ENCODE data around the gene NOTCH2.

NOTCH2 gene

DNA sequence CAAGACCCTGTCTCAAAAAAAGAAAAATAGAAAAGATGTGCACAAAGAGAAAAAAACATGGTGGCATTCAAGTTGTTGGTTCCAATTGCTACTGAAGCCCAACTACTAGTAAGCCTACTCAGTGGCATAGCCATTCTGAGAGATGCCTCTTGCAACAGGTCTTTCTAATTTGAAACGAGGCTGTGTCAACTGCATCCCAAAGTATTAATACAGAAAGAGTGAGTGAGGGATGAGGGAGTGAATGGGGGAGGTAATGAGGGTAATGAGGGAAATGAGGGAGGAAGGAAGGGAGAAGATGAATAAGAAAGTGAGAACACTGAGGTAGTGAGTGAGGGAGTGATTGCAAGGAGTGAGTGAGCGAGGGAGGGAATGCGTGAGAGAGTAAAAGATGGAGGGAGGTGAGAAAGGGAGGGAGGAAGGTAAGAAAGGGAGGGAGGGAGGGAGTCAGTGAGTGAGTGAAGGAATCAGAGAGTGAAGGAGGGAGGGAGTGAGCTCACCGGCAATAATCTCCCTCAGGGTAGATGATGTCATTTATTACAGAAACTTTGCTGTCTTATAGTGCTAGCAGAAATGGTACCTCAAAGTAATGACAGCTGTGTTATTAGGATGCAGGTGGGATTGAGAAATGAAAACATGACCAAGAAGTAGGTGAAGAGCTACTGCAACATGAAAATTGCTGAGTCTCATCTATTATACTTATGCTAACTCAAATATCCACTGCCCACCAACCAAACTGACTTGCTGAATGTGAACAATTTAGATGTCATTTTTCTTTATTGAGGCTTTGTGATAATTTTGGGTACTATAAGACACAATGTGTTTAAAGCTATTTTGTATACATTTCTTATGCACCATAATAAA lies 97.5 kb downstream of the NOTCH2 start:
- DNase-seq, result no peak

DNA sequence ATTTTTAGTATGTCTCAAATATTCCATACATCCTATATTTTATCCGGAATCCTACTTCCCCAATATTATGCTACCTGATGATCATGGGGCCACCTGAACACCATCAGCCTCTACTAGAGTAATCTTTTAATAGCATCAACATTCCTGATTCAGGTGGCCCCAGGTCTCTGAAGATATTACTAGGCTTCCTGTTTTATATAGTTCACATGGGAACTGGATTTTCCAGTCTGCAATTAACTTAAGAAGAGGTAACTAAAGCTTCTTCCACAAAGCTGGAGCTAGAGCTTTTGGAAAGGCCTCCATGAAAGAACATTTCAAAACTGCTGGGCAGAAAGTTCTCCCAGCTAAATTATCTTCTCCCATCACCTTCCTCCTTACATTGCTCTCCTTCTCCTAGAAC lies 100.9 kb downstream of the NOTCH2 start:
- DNase-seq, result no peak

DNA sequence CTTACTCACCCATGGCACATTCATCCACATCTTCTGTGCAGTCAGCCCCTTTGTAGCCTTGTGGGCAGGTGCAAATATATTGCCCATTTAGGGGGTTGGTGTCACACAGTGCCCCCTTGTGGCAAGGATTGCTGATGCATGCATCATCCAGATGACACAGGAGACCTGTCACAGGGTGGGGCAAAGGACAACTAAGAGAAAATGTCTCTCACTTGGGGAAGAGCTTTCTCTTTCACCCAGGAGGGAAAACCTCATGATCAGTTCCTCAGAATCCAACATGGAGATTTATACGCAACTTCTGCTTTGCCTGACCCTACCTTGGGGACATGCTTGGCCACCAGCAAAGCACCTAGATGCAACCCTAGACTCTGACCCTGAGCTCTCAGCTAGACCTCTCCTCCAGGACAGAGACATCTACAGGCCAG lies 101.4 kb downstream of the NOTCH2 start:
- peak; percentile 89 for DNase-seq

DNA sequence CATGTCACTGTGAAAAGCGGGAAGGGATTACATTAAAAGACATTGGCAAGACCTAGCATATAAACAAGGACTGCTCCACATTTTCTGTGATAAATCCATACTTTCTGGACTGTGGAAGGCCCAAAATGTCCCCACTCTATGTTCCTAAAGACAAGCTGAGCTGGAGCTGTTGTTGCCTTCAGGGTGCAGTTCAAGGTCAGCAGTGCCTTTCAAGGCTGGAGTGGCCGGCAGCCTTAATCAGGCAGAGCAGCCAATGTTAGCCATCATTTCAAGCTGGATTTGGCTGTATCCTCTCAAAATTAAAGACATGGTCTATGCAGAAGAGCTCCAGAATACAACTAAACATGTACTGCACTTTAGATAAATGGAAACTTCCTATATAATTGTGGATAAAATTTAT lies 102.8 kb downstream of the NOTCH2 start:
- no peak for DNase-seq

DNA sequence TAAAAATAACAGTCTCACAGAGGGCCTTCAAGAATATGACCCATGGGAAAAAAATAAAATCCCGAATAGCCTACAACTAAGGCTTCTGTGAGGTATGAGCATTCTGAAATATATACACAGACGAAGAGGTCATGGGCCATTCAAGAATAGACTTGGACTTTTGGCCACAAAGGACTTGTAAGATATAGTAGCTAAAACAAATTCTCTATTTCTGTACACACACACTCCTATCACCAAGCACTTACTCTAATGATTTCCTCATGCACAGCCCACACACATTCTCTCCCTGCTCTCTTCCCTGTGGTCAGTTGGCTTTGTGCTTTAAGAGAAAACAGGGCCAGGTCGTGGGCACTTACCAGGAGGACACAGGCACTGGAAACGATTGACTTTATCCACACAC lies 103.4 kb downstream of the NOTCH2 start:
- DNase-seq, result no peak

DNA sequence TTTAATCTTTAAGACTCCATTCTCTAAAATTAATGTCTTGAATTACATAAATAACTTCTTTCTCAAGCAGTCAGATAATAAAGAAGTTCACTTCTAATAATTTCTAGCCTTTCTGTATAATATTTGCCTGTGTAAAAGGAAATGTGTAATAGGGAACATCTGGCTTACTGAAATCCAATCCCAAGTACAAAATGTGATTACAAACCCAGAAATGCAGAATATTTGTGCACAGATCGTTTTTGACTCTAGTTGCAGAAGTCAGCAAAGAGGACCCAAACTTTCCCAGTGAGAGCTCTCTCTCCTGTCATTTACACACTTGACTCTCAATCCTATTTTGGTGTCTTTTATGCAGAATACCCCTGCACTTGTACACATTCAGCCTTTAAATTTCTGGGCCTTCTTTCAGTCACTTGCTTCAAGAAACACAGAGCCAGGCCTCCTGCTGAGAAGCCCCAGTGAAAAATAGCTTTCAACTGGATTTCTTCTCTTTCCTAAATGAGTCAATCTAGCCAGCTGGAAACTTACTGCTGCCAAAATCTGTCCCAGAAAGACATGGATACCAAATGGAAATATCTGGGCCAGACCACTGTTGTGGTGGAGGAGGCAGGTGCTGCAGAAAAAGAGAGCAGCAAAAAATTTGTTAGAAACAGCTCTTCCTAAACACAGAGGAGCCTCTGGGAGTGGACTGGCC lies 104.6 kb downstream of the NOTCH2 start:
- no peak for DNase-seq

DNA sequence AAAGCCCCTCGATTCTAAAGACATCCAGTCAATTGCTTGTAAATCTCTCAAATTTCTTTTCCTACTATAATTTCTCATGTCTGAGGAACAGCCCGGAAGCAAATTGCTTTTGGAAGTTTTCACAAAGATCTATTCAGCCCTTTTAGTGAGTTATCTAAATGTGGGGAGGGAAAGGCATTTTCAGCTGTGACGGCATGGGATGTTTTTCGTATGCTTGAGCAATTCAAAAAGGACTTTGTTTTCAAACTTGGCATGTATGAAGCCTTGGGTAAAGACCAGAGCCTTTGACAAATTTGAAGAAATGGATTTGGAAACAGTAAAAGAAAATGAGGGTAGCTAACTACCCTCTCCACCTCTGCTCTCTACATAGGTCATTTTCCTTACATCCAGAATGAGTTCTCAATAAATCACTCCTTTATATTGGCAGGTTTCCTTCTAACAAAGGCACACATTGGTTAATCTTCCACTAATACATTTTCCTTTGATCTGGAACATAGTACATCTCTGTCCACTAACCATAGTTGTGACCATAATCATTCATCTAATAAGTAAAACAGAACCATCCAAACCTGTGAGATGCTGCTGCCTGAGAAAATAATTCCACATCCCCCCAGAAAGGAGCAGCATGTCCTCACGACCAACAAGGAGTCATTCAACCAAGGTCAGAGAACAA lies 107.0 kb downstream of the NOTCH2 start:
- DNase-seq, result no peak

DNA sequence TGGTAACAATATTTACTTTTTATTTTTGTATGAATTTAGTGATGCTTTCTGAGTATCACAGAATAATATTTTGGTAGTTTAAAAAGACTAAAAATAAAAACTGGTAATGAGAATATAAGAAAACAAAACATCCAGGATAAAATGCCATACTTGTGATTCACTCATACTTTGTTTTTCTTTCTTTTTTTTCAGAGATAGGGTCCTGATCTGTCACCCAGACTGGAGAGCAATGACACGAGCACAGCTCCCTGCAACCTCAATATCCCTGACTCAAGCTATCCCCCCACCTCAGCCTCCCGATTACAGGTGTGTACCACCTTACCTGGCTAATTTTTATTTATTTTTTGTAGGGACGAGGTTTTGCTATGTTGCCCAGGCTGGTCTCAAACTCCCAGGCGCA lies 109.0 kb downstream of the NOTCH2 start:
- DNase-seq, result no peak

DNA sequence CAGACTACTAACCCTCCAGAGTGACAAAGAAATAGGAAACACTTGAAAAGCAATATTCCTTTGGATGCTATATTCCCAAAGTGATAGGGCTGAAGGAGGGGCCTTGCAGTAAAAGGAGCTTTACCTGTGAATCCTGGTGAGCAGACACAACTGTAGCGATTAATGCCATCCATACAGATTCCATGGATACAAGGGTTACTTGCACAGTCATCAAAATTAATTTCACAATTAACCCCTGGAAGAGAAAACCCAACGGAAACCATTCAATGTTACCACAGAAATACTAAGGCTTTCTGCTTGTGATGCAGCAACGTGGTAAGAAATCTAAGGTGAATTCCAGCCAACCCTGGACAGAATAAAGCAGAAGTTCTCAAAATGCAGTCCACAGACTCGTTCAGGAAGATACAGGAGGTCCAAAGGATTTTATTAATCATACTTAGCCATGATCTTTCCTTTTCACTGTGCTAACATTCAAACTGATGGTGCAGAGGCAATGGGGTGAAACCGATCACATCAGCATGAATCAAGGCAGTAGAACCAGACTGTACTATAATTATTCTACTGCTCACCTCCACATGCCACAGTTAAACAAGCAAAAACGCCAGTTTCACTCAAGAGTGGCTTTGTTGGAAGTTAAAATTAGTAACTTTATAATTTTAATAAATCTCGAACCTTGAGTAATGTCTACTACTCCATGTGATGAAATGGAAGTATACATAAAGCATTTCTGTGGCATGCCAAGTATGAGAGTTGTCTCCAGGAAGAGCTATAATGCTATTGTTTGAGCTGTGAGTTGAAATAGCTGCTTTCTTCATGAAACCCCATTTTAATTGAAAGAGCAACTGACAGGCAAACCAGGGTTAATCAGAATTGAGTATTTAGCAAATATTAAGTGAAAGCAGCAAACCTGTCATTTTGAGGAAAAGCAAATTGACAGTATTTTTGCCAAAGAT lies 109.9 kb downstream of the NOTCH2 start:
- DNase-seq, result no peak

DNA sequence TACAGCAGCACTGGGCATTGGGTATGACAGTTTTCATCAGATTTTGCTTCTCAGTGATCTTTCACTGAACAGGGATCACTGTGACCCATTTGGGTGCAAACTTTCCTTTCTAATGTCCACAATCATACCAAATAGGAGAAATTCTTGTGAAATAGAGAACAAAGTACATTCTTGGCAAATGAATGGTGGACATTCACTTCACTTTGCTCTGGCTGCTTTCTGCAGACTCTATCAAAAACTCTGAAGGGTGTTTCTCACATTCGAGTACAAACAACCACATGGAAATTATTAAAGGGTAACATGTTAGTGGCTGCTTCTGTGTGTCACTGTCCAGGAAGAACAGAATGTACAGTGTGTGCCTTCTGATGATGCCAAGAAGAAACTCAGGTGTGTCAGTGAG lies 111.2 kb downstream of the NOTCH2 start:
- DNase-seq, result no peak

DNA sequence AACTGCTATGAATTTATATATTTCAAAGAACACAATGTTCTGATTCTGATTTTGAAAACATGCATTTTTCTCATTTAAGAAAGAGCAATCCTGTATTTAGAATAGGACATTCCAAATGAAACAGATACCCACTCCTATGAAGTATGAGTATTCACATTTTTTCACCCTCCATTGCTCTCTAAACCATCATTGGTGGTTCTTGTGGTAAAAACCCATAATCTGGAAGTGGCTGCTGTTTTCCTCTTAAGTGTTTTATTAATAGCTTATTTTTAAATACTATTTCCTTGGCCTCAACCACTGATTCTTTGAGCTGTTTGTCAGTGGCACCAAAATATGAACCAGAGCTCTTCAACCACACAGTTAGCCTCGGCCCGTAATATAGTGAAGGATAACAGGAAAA lies 113.2 kb downstream of the NOTCH2 start:
- no peak for DNase-seq

DNA sequence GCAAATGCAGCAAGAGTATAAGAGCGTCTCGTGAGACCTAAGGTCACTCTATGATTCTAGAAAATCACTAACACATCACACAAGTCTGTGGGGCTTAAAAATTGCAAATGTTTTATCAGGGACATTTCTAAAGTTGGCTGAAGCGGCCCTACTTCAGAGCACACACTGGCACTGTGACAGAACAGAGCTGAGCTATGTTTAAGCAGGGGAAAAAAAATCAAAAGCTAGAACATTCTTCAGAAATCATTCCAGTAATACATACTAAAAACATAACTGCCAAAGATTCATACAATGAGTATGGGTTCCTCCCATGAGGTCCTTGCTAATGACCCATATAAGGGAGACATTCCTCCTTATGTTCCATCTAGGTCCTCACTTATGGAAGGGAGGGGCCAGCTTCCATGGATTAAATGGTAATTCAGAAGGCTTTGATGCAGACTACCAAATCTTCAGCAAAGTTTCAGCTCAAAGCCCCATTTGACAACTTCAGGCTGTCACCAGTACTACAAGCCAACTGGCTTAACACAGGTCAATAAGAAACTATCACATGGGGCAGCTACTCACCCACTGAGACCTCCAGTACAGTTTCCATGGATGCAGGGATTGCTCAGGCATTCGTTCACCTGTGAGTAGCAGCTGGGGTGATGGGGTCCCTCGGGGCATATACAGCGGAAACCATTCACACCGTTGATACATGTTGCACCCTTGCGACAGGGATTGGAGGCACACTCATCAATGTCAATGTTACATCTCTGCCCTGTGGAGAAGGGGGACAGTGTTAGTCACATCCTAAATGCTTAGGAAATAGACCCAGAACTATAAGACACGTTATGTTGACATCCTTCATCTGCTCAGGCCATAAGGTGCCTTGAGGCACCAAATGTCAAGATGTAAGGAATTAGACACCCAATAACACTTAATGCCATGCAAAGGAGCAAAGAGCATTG lies 114.7 kb downstream of the NOTCH2 start:
- DNase-seq, result no peak

DNA sequence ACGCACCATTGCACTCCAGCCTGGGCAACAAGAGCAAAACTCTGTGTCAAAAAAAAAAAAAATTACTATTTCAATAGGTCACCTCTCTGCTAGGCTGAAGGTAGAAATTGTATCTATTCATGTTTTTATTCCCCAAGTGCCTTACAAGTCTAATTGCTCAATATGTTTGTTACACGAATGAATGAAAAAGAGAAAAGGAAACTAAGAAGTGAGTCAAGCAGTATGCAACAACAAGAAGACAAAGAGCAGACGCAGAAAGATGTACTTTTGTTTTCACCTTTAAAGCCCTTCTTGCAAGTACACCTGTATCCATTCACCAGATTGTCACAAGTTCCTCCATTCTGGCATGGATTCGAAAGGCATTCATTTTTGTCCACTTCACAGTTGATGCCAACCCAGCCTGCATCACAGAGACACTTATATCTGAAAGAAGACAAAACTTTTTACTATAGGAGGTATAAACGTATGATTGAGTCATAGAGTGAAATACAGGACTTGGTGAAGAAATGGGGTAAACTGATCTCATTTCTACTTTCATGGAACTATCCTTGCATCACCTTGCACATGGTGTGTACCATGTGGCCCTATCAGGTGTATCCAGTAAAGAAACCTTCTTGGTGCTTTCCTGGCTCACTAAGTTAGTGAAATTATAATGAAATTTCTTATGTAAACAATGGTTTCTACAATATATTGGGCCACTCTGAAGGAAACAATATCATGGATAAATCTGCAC lies 116.0 kb downstream of the NOTCH2 start:
- DNase-seq, result no peak

DNA sequence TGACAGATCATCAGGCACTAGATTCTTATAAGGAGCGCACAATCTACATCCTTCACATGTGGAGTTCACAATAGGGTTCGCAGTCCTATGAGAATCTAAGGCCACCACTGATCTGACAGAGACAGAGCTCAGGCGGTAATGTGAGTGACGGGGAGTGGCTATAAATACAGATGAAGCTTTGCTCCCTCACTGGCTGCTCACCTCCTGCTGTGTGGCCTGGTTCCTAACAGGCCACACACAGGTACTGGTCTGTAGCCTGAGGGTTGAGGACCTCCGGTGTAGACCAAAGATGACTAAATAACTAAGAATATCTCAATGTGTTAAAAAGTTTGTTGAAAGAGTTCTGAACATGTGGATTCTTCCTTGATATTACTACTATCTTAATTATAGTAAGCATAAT lies 117.0 kb downstream of the NOTCH2 start:
- no peak for DNase-seq

DNA sequence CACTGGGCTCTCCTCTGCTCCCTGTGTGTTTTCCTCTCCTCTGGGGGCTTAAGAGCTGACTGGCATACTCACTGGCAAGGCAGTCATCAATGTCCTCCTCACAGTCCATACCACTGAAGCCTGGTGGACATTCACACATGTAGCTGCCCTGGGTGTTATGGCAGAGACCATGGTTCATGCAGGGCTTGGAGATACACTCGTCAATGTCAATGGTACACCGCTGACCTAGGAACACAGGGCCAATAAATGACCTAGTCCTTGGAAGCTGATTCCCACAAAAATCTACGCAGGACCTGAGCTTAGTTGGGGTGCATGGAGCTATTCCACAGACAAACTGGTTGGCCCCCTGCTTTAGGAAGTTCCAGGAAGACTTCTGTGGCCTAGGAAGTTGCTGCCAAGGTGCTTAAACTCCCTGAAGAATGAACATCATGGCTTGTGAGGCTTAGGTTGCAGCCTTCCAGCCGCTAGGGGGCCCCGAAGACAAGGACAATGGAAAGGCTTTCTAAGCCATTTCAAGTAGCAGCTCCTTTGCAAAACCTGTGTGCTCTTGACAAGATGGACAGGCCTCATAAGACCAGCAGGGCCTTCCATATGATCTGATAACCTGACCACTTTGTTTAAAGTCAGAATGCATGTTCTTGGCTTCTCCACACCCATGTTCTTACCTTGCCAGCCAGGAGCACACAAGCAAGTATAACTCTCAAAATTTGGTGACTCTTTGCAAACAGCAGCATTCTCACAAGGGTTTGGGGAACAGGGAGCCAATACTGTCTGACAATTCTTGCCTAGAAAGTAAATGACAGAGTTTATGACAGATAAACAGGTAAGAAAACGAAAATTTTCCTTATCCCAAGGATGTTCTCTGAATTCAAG lies 120.9 kb downstream of the NOTCH2 start:
- peak; percentile 83 for DNase-seq

DNA sequence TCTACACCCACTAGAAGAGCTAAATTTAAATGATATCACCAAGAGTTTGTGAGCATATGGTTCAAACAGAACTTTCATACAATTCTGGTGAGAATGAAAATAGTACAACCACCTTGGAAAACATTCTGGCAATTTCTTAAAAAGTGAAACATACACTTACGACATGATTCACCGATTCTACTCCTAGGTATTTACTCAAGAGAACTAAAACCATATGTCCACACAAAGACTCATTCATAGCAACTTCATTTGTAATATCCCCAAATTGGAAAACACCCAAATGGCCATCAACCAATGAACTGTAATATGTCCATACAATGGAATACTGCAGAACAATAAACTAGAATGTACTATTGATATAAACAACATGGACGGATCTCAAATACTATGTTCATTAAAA lies 122.0 kb downstream of the NOTCH2 start:
- no peak for DNase-seq

DNA sequence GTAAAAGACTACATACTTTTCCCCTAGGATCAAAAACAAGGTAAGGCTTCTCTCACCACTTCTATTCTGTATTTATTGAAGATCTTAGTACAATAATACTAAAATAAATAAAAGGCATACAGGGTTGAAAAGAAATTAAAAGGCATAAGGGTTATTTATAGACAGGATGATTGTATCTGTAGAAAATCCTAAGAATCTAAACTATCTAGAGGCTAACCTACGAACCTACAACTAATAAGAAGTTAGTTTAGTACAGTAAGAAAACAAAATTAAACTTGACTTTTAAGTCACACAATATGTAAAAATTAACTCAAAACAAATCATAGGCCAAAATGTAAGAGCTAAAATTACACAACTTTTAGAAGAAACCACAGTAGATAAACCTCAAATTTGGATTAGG lies 122.7 kb downstream of the NOTCH2 start:
- no peak for DNase-seq

DNA sequence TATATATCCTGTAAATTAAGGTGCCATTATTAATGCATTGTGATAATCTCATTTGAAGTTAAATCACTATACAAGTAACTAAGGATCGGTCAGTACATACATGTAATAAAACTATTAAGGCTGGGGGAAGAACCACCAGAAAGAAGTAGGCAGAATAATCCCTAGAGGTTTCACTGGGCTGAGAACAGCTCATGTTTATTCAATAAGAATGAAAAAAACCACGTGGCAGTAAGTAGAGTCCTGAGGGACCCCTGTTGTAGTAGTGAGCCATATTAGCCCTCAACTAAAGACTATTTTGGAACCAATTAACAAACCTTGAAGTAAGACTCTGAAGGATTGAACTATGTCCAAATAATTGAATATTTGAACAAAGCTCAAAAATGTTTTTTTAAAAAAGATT lies 126.2 kb downstream of the NOTCH2 start:
- DNase-seq, result no peak

DNA sequence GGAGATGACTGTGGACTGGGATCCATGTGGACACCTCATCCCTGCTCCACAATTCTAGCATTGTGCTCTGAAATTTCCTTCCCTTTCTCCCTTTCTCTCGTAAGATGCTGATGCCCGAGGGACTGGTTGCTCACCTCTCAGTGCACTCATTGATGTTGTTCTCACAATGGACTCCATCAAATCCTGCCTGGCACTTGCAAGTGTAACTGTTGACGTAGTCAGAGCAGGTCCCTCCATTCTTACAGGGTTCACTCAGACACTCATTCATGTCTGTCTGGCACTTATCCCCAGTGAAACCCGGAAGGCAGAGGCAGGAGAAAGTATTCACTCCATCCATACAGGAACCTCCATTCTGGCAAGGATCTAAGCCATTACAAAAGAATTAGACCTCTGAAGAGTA lies 128.1 kb downstream of the NOTCH2 start:
- DNase-seq, result no peak

DNA sequence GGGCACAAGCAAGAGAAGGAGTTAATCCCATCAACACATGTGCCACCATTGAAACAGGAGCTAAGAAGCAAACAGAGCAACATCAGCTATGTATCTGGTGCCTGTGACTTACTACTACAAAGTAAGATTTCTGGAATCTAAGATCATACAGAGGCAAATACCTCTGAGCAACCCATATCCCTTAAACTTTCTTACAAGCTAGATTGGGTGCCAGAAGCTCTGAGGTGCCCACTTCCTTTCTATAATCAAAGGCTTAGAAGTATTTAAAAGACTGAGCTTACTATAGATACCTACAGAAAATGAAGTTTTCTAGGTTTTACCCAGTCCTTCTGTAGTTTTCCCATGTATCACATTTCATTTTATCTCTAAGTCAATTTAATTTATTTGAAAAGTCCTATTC lies 128.8 kb downstream of the NOTCH2 start:
- DNase-seq, result no peak

Data from activated CD8-positive, alpha-beta memory T cell treated with anti-CD3 and anti-CD28 coated beads, Interleukin-2, amount 50 U/mL, for 48 hours (primary cell).